Right lobe of liver (tissue), 4 donors: ENCODE data around the gene FAM13A.

Experiments
- POLR2A ChIP-seq: fragments of 450-650 bp; IDR thresholded peaks from one replicate; pipeline ENCODE4 v1.6.1; 2017; ENCODE audit warnings: antibody characterized with exemption, mild to moderate bottlenecking
- TF ChIP-seq, protein P1 (sequence below), 4 donors: fragments of 200-600 bp in 3 of 4; fragments of 450-650 bp in 1 of 4; IDR thresholded peaks; one replicate each; pipeline versions ENCODE4 v1.5.1 to v1.8.0; 2016 to 2022; ENCODE audit warnings: antibody characterized with exemption in 4 of 4, mild to moderate bottlenecking in 2 of 4
- donor health status: DM: no; HTN: no; CAD: no.
- donor health status: DM: no; HTN: no; CAD: no.
- donor health status: DM: no; HTN: yes; CAD: no.

DNA sequence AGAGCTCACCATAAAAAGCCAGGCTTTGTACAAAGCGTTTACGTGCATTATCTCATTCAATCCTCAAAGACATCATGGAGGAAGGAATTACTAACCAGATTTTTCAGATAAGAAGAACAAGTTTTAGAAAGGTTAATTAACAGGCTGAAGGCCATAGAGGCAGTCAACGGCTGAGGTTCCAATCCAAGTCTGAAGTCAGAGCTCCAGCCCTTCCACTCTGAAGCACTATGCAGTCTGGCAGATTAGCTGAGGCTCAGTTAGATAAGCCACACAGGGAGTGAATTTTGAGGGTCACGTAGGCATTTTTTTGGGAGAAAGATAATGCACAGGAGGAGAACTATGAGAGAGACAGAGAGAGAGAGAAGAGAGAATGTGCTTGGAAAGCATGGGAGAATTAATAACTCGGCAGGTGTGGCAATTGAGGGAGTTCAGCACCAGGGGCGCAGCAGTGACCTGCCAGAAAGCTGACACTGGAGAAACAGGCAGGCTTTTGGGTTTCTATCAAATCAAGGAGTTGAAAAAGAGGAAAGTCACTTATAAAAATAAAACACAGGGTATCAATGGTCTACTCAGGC, 242.9 kb downstream of the FAM13A start:
- TF ChIP-seq, protein P1, sequence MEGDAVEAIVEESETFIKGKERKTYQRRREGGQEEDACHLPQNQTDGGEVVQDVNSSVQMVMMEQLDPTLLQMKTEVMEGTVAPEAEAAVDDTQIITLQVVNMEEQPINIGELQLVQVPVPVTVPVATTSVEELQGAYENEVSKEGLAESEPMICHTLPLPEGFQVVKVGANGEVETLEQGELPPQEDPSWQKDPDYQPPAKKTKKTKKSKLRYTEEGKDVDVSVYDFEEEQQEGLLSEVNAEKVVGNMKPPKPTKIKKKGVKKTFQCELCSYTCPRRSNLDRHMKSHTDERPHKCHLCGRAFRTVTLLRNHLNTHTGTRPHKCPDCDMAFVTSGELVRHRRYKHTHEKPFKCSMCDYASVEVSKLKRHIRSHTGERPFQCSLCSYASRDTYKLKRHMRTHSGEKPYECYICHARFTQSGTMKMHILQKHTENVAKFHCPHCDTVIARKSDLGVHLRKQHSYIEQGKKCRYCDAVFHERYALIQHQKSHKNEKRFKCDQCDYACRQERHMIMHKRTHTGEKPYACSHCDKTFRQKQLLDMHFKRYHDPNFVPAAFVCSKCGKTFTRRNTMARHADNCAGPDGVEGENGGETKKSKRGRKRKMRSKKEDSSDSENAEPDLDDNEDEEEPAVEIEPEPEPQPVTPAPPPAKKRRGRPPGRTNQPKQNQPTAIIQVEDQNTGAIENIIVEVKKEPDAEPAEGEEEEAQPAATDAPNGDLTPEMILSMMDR (IDR thresholded peaks at IDR 0.05), result peak; percentile 30 to 51 (median 46)
- no peak for TF ChIP-seq POLR2A
